GM21825 (cell line): ENCODE measurements around the gene MIA2.
A peak's percentile ranks its signal among the peaks of the same experiment; 100 is the strongest.

Experiments used
- ATAC-seq: cut with Tn5 transposase; IDR thresholded peaks from one replicate; pipeline ENCODE4 v1.9.1; 2021; ENCODE audit warnings: mild to moderate bottlenecking, moderate library complexity; ENCODE audit not compliant: unreplicated experiment

Gene MIA2

GRCh38 chr14:39376667-39377403 lies 143.1 kb downstream of the MIA2 start:
- no peak for ATAC-seq

- ATAC-seq: no peak
These were observed 147.7 kb downstream of the MIA2 start for GRCh38 chr14:39381366-39381765.

GRCh38 chr14:39382463-39382862 lies 148.7 kb downstream of the MIA2 start:
- ATAC-seq: no peak

- no peak for ATAC-seq
These were observed 149.4 kb downstream of the MIA2 start for GRCh38 chr14:39383026-39383660.

- no peak for ATAC-seq
These were observed 150.0 kb downstream of the MIA2 start for GRCh38 chr14:39383741-39384140.

- ATAC-seq: no peak
These were observed 150.5 kb downstream of the MIA2 start for GRCh38 chr14:39384177-39384576.

GRCh38 chr14:39393289-39393688 lies 159.6 kb downstream of the MIA2 start:
- ATAC-seq: no peak

- no peak for ATAC-seq
These were observed 162.0 kb downstream of the MIA2 start for GRCh38 chr14:39395555-39396254.

- ATAC-seq: no peak
These were observed 162.7 kb downstream of the MIA2 start for GRCh38 chr14:39396448-39396847.

- ATAC-seq: no peak
These were observed 164.7 kb downstream of the MIA2 start for GRCh38 chr14:39398382-39398781.

- no peak for ATAC-seq
These were observed 172.8 kb downstream of the MIA2 start for GRCh38 chr14:39406560-39406959.

GRCh38 chr14:39416072-39416471 lies 182.4 kb downstream of the MIA2 start:
- no peak for ATAC-seq

- ATAC-seq: no peak
These were observed 183.3 kb downstream of the MIA2 start for GRCh38 chr14:39417014-39417413.

GRCh38 chr14:39419272-39419671 lies 185.6 kb downstream of the MIA2 start:
- no peak for ATAC-seq

GRCh38 chr14:39422243-39422642 lies 188.5 kb downstream of the MIA2 start:
- ATAC-seq: no peak

GRCh38 chr14:39423793-39424192 lies 190.1 kb downstream of the MIA2 start:
- ATAC-seq: no peak

GRCh38 chr14:39425947-39426346 lies 192.2 kb downstream of the MIA2 start:
- no peak for ATAC-seq

- no peak for ATAC-seq
These were observed 192.9 kb downstream of the MIA2 start for GRCh38 chr14:39426605-39427004.

- ATAC-seq: no peak
These were observed 194.4 kb downstream of the MIA2 start for GRCh38 chr14:39428118-39428517.

- no peak for ATAC-seq
These were observed 197.2 kb downstream of the MIA2 start for GRCh38 chr14:39430762-39431415.

GRCh38 chr14:39431416-39432178 lies 197.9 kb downstream of the MIA2 start:
- ATAC-seq: peak; percentile 23
